Measurements from ENCODE around the gene ASB8.
"Not testable (repeated sequence)": the region's sequence is repeated elsewhere in the genome, so short reads cannot be mapped to it uniquely, and the experiment has no call there.

DNA sequence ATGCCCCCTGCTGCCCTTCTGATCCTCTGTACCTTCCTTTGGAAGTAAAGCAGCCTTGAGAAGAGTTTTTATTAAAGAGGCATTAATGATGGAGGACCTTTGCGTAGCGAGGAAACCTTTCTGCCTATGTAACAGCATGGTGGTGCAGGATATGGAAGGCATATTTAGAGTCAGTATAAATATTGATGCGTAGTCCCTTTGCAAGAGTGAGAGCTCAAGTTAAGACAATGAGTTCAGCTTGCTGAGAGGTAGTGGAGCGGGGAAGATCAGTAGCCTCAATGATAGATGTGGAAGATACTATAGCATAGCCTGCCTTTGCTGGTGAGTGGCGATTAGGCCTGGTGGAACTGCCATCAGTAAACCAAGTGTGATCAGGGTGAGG lies 46.0 kb downstream of the ASB8 start:
- not testable (repeated sequence) for TF ChIP-seq ATF3 (IDR thresholded peaks at IDR 0.05); ATF3 (CRISPR knock-in tag; conservative IDR thresholded peaks at IDR 0.05); UBTF (IDR thresholded peaks at IDR 0.05; ENCODE audit: borderline replicate concordance in 1 of 2, low read depth in 2 of 2, low read length in 2 of 2); ZBTB33 (CRISPR knock-in tag; IDR thresholded peaks at IDR 0.05)
- TF ChIP-seq, protein P1, sequence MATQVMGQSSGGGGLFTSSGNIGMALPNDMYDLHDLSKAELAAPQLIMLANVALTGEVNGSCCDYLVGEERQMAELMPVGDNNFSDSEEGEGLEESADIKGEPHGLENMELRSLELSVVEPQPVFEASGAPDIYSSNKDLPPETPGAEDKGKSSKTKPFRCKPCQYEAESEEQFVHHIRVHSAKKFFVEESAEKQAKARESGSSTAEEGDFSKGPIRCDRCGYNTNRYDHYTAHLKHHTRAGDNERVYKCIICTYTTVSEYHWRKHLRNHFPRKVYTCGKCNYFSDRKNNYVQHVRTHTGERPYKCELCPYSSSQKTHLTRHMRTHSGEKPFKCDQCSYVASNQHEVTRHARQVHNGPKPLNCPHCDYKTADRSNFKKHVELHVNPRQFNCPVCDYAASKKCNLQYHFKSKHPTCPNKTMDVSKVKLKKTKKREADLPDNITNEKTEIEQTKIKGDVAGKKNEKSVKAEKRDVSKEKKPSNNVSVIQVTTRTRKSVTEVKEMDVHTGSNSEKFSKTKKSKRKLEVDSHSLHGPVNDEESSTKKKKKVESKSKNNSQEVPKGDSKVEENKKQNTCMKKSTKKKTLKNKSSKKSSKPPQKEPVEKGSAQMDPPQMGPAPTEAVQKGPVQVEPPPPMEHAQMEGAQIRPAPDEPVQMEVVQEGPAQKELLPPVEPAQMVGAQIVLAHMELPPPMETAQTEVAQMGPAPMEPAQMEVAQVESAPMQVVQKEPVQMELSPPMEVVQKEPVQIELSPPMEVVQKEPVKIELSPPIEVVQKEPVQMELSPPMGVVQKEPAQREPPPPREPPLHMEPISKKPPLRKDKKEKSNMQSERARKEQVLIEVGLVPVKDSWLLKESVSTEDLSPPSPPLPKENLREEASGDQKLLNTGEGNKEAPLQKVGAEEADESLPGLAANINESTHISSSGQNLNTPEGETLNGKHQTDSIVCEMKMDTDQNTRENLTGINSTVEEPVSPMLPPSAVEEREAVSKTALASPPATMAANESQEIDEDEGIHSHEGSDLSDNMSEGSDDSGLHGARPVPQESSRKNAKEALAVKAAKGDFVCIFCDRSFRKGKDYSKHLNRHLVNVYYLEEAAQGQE (IDR thresholded peaks at IDR 0.05; ENCODE audit: borderline replicate concordance): not testable (repeated sequence)
- TF ChIP-seq, protein P1 (CRISPR knock-in tag; IDR thresholded peaks at IDR 0.05; ENCODE audit: low read depth): not testable (repeated sequence)
- TF ChIP-seq, protein P2, sequence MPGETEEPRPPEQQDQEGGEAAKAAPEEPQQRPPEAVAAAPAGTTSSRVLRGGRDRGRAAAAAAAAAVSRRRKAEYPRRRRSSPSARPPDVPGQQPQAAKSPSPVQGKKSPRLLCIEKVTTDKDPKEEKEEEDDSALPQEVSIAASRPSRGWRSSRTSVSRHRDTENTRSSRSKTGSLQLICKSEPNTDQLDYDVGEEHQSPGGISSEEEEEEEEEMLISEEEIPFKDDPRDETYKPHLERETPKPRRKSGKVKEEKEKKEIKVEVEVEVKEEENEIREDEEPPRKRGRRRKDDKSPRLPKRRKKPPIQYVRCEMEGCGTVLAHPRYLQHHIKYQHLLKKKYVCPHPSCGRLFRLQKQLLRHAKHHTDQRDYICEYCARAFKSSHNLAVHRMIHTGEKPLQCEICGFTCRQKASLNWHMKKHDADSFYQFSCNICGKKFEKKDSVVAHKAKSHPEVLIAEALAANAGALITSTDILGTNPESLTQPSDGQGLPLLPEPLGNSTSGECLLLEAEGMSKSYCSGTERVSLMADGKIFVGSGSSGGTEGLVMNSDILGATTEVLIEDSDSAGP (CRISPR knock-in tag; IDR thresholded peaks at IDR 0.05): not testable (repeated sequence)
- TF ChIP-seq, protein P3, sequence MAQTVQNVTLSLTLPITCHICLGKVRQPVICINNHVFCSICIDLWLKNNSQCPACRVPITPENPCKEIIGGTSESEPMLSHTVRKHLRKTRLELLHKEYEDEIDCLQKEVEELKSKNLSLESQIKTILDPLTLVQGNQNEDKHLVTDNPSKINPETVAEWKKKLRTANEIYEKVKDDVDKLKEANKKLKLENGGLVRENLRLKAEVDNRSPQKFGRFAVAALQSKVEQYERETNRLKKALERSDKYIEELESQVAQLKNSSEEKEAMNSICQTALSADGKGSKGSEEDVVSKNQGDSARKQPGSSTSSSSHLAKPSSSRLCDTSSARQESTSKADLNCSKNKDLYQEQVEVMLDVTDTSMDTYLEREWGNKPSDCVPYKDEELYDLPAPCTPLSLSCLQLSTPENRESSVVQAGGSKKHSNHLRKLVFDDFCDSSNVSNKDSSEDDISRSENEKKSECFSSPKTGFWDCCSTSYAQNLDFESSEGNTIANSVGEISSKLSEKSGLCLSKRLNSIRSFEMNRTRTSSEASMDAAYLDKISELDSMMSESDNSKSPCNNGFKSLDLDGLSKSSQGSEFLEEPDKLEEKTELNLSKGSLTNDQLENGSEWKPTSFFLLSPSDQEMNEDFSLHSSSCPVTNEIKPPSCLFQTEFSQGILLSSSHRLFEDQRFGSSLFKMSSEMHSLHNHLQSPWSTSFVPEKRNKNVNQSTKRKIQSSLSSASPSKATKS (CRISPR knock-in tag; IDR thresholded peaks at IDR 0.05): not testable (repeated sequence)
